ENCODE data around the gene DIPK1B. TPM values are rescaled to one million over a fixed set of nuclear protein-coding genes. Genes with fewer than 3 reads are reported as not detected.

Gene DIPK1B
- total RNA-seq, 1 donor from 2014 or later, result 1.1 TPM

- Mint-ChIP-seq H3K27me3 (no peaks in the 10 kb centered on the region), H3K27ac (no peak overlapping the region), H3K36me3 (ENCODE audit: low read depth) (no peaks in the 10 kb centered on the region), H3K4me1 (no peaks in the 10 kb centered on the region), H3K9me3 (no peaks in the 10 kb centered on the region), H3K4me3 (no peak overlapping the region)
- no peak for DNase-seq
- intact Hi-C loops (cut with micrococcal nuclease), result no loop called here
Observed at GRCh38 chr9:136678034-136678433, 34.3 kb upstream of the DIPK1B start.

- DNase-seq, result no peak
- intact Hi-C loops (cut with micrococcal nuclease), result no loop called here
- Mint-ChIP-seq H3K27ac (no peak overlapping the region), H3K9me3 (no peaks in the 10 kb centered on the region), H3K36me3 (ENCODE audit: low read depth) (no peaks in the 10 kb centered on the region), H3K4me1 (no peaks in the 10 kb centered on the region), H3K27me3 (no peaks in the 10 kb centered on the region), H3K4me3 (no peak overlapping the region)
Observed at GRCh38 chr9:136678624-136679023, 33.7 kb upstream of the DIPK1B start.

GRCh38 chr9:136679431-136679941 is 32.9 kb upstream of the DIPK1B start:
- no peak for DNase-seq
- Mint-ChIP-seq H3K36me3 (ENCODE audit: low read depth) (no peaks in the 10 kb centered on the region), H3K4me1 (no peaks in the 10 kb centered on the region), H3K27ac (no peak overlapping the region), H3K4me3 (no peak overlapping the region), H3K9me3 (no peaks in the 10 kb centered on the region), H3K27me3 (no peaks in the 10 kb centered on the region)
- intact Hi-C loops (cut with micrococcal nuclease), result no loop called here

- peaks cover 3% of the 10 kb centered on the region for H3K4me1 Mint-ChIP-seq
- no peaks in the 10 kb centered on the region for H3K9me3 Mint-ChIP-seq
- H3K36me3 Mint-ChIP-seq (ENCODE audit: low read depth), result no peaks in the 10 kb centered on the region
- intact Hi-C loops (cut with micrococcal nuclease), result no loop called here
- H3K4me3 Mint-ChIP-seq, result no peak overlapping the region
- no peak overlapping the region for H3K27ac Mint-ChIP-seq
- H3K27me3 Mint-ChIP-seq, result no peaks in the 10 kb centered on the region
- DNase-seq, result no peak
Observed at GRCh38 chr9:136681029-136681428, 31.3 kb upstream of the DIPK1B start.

GRCh38 chr9:136681945-136682699 is 30.2 kb upstream of the DIPK1B start:
- Mint-ChIP-seq H3K4me1 (peaks cover 4% of the 10 kb centered on the region), H3K27me3 (no peaks in the 10 kb centered on the region), H3K9me3 (no peaks in the 10 kb centered on the region), H3K27ac (no peak overlapping the region), H3K4me3 (no peak overlapping the region), H3K36me3 (ENCODE audit: low read depth) (no peaks in the 10 kb centered on the region)
- intact Hi-C loops (cut with micrococcal nuclease), result no loop called here
- no peak for DNase-seq

GRCh38 chr9:136682710-136683109 is 29.7 kb upstream of the DIPK1B start:
- peaks cover 4% of the 10 kb centered on the region for H3K4me1 Mint-ChIP-seq
- H3K27ac Mint-ChIP-seq, result no peak overlapping the region
- no peaks in the 10 kb centered on the region for H3K9me3 Mint-ChIP-seq
- H3K36me3 Mint-ChIP-seq (ENCODE audit: low read depth), result no peaks in the 10 kb centered on the region
- intact Hi-C loops (cut with micrococcal nuclease), result no loop called here
- no peaks in the 10 kb centered on the region for H3K27me3 Mint-ChIP-seq
- no peak for DNase-seq
- no peak overlapping the region for H3K4me3 Mint-ChIP-seq

- Mint-ChIP-seq H3K27me3 (no peaks in the 10 kb centered on the region), H3K4me3 (no peak overlapping the region), H3K9me3 (no peaks in the 10 kb centered on the region), H3K36me3 (ENCODE audit: low read depth) (no peaks in the 10 kb centered on the region), H3K27ac (no peak overlapping the region), H3K4me1 (peaks cover 4% of the 10 kb centered on the region)
- DNase-seq, result no peak
- intact Hi-C loops (cut with micrococcal nuclease), result no loop called here
Observed at GRCh38 chr9:136683173-136683745, 29.1 kb upstream of the DIPK1B start.

GRCh38 chr9:136683755-136684154 is 28.6 kb upstream of the DIPK1B start:
- H3K36me3 Mint-ChIP-seq (ENCODE audit: low read depth), result no peaks in the 10 kb centered on the region
- intact Hi-C loops (cut with micrococcal nuclease), result no loop called here
- no peaks in the 10 kb centered on the region for H3K27me3 Mint-ChIP-seq
- H3K4me3 Mint-ChIP-seq, result no peak overlapping the region
- no peak for DNase-seq
- H3K9me3 Mint-ChIP-seq, result no peaks in the 10 kb centered on the region
- peaks cover 4% of the 10 kb centered on the region for H3K4me1 Mint-ChIP-seq
- no peak overlapping the region for H3K27ac Mint-ChIP-seq

- H3K4me3 Mint-ChIP-seq, result no peak overlapping the region
- intact Hi-C loops (cut with micrococcal nuclease), result no loop called here
- H3K27me3 Mint-ChIP-seq, result peaks cover 3% of the 10 kb centered on the region
- no peak for DNase-seq
- H3K27ac Mint-ChIP-seq, result no peak overlapping the region
- peaks cover 4% of the 10 kb centered on the region for H3K4me1 Mint-ChIP-seq
- H3K9me3 Mint-ChIP-seq, result no peaks in the 10 kb centered on the region
- no peaks in the 10 kb centered on the region for H3K36me3 Mint-ChIP-seq (ENCODE audit: low read depth)
Observed at GRCh38 chr9:136684339-136684738, 28.0 kb upstream of the DIPK1B start.

GRCh38 chr9:136684799-136685198 is 27.6 kb upstream of the DIPK1B start:
- Mint-ChIP-seq H3K27me3 (peaks cover 4% of the 10 kb centered on the region), H3K4me3 (no peak overlapping the region), H3K36me3 (ENCODE audit: low read depth) (no peaks in the 10 kb centered on the region), H3K27ac (no peak overlapping the region), H3K9me3 (no peaks in the 10 kb centered on the region), H3K4me1 (peaks cover 4% of the 10 kb centered on the region)
- DNase-seq, result no peak
- intact Hi-C loops (cut with micrococcal nuclease), result no loop called here

- Mint-ChIP-seq H3K27ac (no peak overlapping the region), H3K36me3 (ENCODE audit: low read depth) (no peaks in the 10 kb centered on the region), H3K27me3 (peaks cover 4% of the 10 kb centered on the region), H3K4me3 (no peak overlapping the region), H3K4me1 (peaks cover 4% of the 10 kb centered on the region), H3K9me3 (no peaks in the 10 kb centered on the region)
- intact Hi-C loops (cut with micrococcal nuclease), result no loop called here
- no peak for DNase-seq
Observed at GRCh38 chr9:136685216-136685615, 27.2 kb upstream of the DIPK1B start.

- no peak for DNase-seq
- no peaks in the 10 kb centered on the region for H3K9me3 Mint-ChIP-seq
- H3K4me3 Mint-ChIP-seq, result peak overlapping the region; percentile 81
- peaks cover 4% of the 10 kb centered on the region for H3K4me1 Mint-ChIP-seq
- peak overlapping the region; percentile 65 for H3K27ac Mint-ChIP-seq
- H3K27me3 Mint-ChIP-seq, result peaks cover 4% of the 10 kb centered on the region
- no peaks in the 10 kb centered on the region for H3K36me3 Mint-ChIP-seq (ENCODE audit: low read depth)
- intact Hi-C loops (cut with micrococcal nuclease), result no loop called here
Observed at GRCh38 chr9:136685790-136686533, 26.4 kb upstream of the DIPK1B start.

GRCh38 chr9:136686534-136686793 is 25.9 kb upstream of the DIPK1B start:
- Mint-ChIP-seq H3K27ac (no peak overlapping the region), H3K27me3 (peaks cover 4% of the 10 kb centered on the region), H3K9me3 (no peaks in the 10 kb centered on the region), H3K36me3 (ENCODE audit: low read depth) (no peaks in the 10 kb centered on the region), H3K4me1 (peaks cover 4% of the 10 kb centered on the region), H3K4me3 (peak overlapping the region; percentile 81)
- intact Hi-C loops (cut with micrococcal nuclease), result no loop called here
- no peak for DNase-seq

Measured in activated CD4-positive, alpha-beta T cell treated with anti-CD3 and anti-CD28 coated beads, Interleukin-2, amount 10 ng/mL, durations not matched to agents 24 days and 14 days (primary cell).